SK-N-SH (cell line): Measurements from ENCODE around the gene HDHD2. TPM values are rescaled to one million over a fixed set of nuclear protein-coding genes. Genes with fewer than 3 reads are reported as not detected.

Experiments used
- CTCF ChIA-PET: fragments of 300-600, 350-600 bp; formaldehyde crosslinking; extraction: SDS; loops from one replicate; lab custom pipeline; 2021; lab: Yijun Ruan, JAX
- POLR2A ChIA-PET: fragments of 350-600 bp; sonication (Branson Sonifier 250); formaldehyde crosslinking; extraction: SDS; loops from one replicate; lab custom pipeline; 2020; ENCODE audit warnings: antibody characterized with exemption, inconsistent platforms; lab: Yijun Ruan, JAX
- DNase-seq: peaks from one replicate; pipeline ENCODE4 v3.0.0; 2012
- H2AFZ ChIP-seq: fragments of 200-600 bp; sonication (generic); 2 replicates; pipeline ENCODE4 v1.8.1; 2016; ENCODE audit warnings: antibody characterized with exemption, mild to moderate bottlenecking, low read depth
- H3F3A ChIP-seq: fragments of 200-600 bp; sonication (generic); replicated peaks from 2 replicates; pipeline ENCODE3; 2016; ENCODE audit warnings: antibody characterized with exemption, mild to moderate bottlenecking; ENCODE audit not compliant: insufficient read depth
- H3K27ac ChIP-seq, 2 experiments: fragments of 200-500 bp in 1 of 2; fragments of 200-600 bp in 1 of 2; sonication (Bioruptor generic) in 1 of 2; sonication (generic), shearing (Covaris generic) in 1 of 2; 2 replicates each; pipeline versions ENCODE4 v1.5.1 to v1.6.1; 2014 to 2016; ENCODE audit warnings: low read depth in 2 of 2, inconsistent platforms in 1 of 2, low read length in 1 of 2, mild to moderate bottlenecking in 1 of 2, mixed read lengths in 1 of 2
- H3K27me3 ChIP-seq: fragments of 200-600 bp; sonication (generic), shearing (Covaris generic); 2 replicates; pipeline ENCODE4 v1.6.1; 2016; ENCODE audit warnings: mixed run types; ENCODE audit not compliant: insufficient read depth
- H3K36me3 ChIP-seq, 2 experiments: fragments of 200-500 bp in 1 of 2; fragments of 200-600 bp in 1 of 2; sonication (Bioruptor generic) in 1 of 2; sonication (generic) in 1 of 2; replicated peaks in 1 of 2; 2 replicates each; pipeline versions ENCODE3 to v1.5.1; 2014 to 2016; ENCODE audit warnings: low read length in 1 of 2, mild to moderate bottlenecking in 1 of 2; ENCODE audit not compliant: insufficient read depth in 2 of 2, control insufficient read depth in 1 of 2
- H3K4me1 ChIP-seq, 2 experiments: fragments of 200-500 bp in 1 of 2; fragments of 200-600 bp in 1 of 2; sonication (Bioruptor generic) in 1 of 2; sonication (generic), shearing (Covaris generic) in 1 of 2; 2 replicates each; pipeline versions ENCODE4 v1.5.1 to v1.6.1; 2014 to 2016; ENCODE audit warnings: low read depth in 1 of 2, low read length in 1 of 2, mixed run types in 1 of 2; ENCODE audit not compliant: insufficient read depth in 2 of 2, control insufficient read depth in 1 of 2
- H3K4me2 ChIP-seq: fragments of 200-600 bp; sonication (generic), shearing (Covaris generic); 2 replicates; pipeline ENCODE4 v1.6.1; 2017; ENCODE audit warnings: mixed run types
- H3K4me3 ChIP-seq, 2 experiments: fragments of 200-500 bp in 1 of 2; fragments of 200-600 bp in 1 of 2; sonication (Bioruptor generic) in 1 of 2; sonication (generic), shearing (Covaris generic) in 1 of 2; 2 replicates each; pipeline versions ENCODE4 v1.5.1 to v1.8.1; 2014 to 2016; ENCODE audit warnings: low read depth in 2 of 2, inconsistent platforms in 1 of 2, low read length in 1 of 2, mild to moderate bottlenecking in 1 of 2, mixed read lengths in 1 of 2, moderate library complexity in 1 of 2
- H3K79me2 ChIP-seq: fragments of 200-600 bp; sonication (generic); 2 replicates; pipeline ENCODE4 v1.8.1; 2017; ENCODE audit warnings: mild to moderate bottlenecking; ENCODE audit not compliant: insufficient read depth
- H3K9ac ChIP-seq: fragments of 200-600 bp; sonication (generic); 2 replicates; pipeline ENCODE4 v1.6.1; 2017; ENCODE audit warnings: mixed run types
- H3K9me2 ChIP-seq: fragments of 200-600 bp; sonication (generic); 2 replicates; pipeline ENCODE4 v1.6.1; 2017; ENCODE audit warnings: mixed run types
- H3K9me3 ChIP-seq: fragments of 200-600 bp; sonication (generic); 2 replicates; pipeline ENCODE4 v1.6.1; 2017; ENCODE audit warnings: mixed run types, mild to moderate bottlenecking, moderate library complexity
- H4K20me1 ChIP-seq: fragments of 200-600 bp; sonication (generic); 2 replicates; pipeline ENCODE4 v1.6.1; 2017; ENCODE audit warnings: mild to moderate bottlenecking, mixed run types; ENCODE audit not compliant: insufficient read depth
- CHD2 ChIP-seq: fragments of 150-350 bp; IDR thresholded peaks from 2 replicates; pipeline ENCODE4 v1.6.1; 2018; ENCODE audit warnings: low read length; ENCODE audit not compliant: partially characterized antibody
- CTCF ChIP-seq: fragments of 200-600 bp; sonication (generic); IDR thresholded peaks from 2 replicates; pipeline ENCODE4 v1.6.1; 2017; ENCODE audit warnings: antibody characterized with exemption, mild to moderate bottlenecking, moderate library complexity
- ELF1 ChIP-seq: IDR thresholded peaks from 2 replicates; pipeline ENCODE4 v1.4.0; 2012
- EP300 ChIP-seq, 2 experiments: IDR thresholded peaks; 2 replicates each; pipeline versions ENCODE4 v1.4.0 to v1.6.1; 2012; ENCODE audit warnings: borderline replicate concordance in 1 of 2, low read depth in 1 of 2, low read length in 1 of 2
- EZH2phosphoT487 ChIP-seq: fragments of 200-600 bp; sonication (generic); IDR thresholded peaks from 2 replicates; pipeline ENCODE4 v1.6.1; 2017; ENCODE audit warnings: low read depth, mixed run types, mild to moderate bottlenecking, antibody characterized with exemption, moderate library complexity, borderline replicate concordance
- FOXJ3 ChIP-seq: sonication (generic); formaldehyde crosslinking; IDR thresholded peaks from 2 replicates; pipeline ENCODE4 v1.5.1; 2020; ENCODE audit warnings: mild to moderate bottlenecking, missing genetic modification reagents
- GATA2 ChIP-seq: sonication (generic); formaldehyde crosslinking; IDR thresholded peaks from 2 replicates; pipeline ENCODE4 v1.5.0; 2020; ENCODE audit warnings: mild to moderate bottlenecking, missing genetic modification reagents
- IRF3 ChIP-seq: fragments of 150-350 bp; IDR thresholded peaks from 2 replicates; pipeline ENCODE4 v1.6.1; 2016; ENCODE audit warnings: mild to moderate bottlenecking, low read depth, low read length
- JUND ChIP-seq: IDR thresholded peaks from 2 replicates; pipeline ENCODE4 v1.4.0; 2012
- MXI1 ChIP-seq: IDR thresholded peaks from 2 replicates; pipeline ENCODE4 v1.6.1; 2012; ENCODE audit warnings: mild to moderate bottlenecking, low read depth, low read length, improper control_type of control experiment
- NFIC ChIP-seq: IDR thresholded peaks from 2 replicates; pipeline ENCODE4 v1.4.0; 2012; ENCODE audit warnings: borderline replicate concordance
- NRF1 ChIP-seq: IDR thresholded peaks from 2 replicates; pipeline ENCODE4 v1.6.1; 2012; ENCODE audit warnings: low read depth, mild to moderate bottlenecking, low read length
- TCF12 ChIP-seq: IDR thresholded peaks from 2 replicates; pipeline ENCODE4 v1.4.0; 2012
- YY1 ChIP-seq: IDR thresholded peaks from 2 replicates; pipeline ENCODE4 v1.4.0; 2012; ENCODE audit warnings: low read depth, mild to moderate bottlenecking
- ZBTB33 ChIP-seq: IDR thresholded peaks from 2 replicates; pipeline ENCODE4 v1.4.0; 2012; ENCODE audit warnings: low read depth, borderline replicate concordance
- WGBS: methylation state at CpG from one replicate; pipeline ENCODE4 v1.1.6; 2017; ENCODE audit warnings: low lambda C conversion rate; 5-methylcytosine and 5-hydroxymethylcytosine counted together
- polyA plus RNA-seq, 3 experiments: library from polyadenylated mRNA; depleted of rRNA; stranded (reverse); fragments of >200 nt; gene quantifications; 2 replicates each; pipeline ENCODE4 v1.2.3, GENCODE V29; 2012
- TF ChIP-seq, protein P1 (sequence below): IDR thresholded peaks from 2 replicates; pipeline ENCODE4; 2012
- TF ChIP-seq, protein P2 (sequence below): fragments of 150-350 bp; IDR thresholded peaks from 2 replicates; pipeline ENCODE4 v1.6.1; 2017; ENCODE audit warnings: antibody characterized with exemption, low read length, low read depth, borderline replicate concordance
- TF ChIP-seq, protein P3 (sequence below): IDR thresholded peaks from 2 replicates; pipeline ENCODE4 v1.6.1; 2012; ENCODE audit warnings: mild to moderate bottlenecking, low read depth, low read length, moderate library complexity

The HDHD2 gene
- polyA plus RNA-seq, 1 of the 3 experiments (the other 2 are of a cell fraction), result 10.6 TPM

DNA sequence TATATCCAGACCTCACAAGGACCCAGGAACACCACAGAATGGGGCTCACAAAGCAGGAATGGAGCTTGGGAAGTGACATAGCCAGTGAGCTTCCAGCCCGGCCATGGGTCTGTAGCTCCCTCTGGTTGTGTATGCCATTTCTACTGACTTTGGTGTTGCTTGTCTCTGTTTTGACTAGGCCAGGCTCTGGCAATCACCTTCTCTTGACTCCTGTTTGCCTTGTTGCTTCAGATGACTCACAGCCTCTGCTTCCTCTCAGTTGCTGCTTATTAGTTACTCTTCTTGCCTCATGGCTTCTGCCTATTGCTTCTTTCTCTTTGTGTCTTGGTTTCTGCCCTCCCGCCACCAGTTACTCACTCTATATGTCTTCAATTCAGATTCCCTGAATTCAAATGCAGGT is 41.7 kb upstream of the HDHD2 start (continued):
- TF ChIP-seq ZBTB33 (no peak), MXI1 (no peak), EP300 (IDR thresholded peaks at IDR 0.05; ENCODE audit: borderline replicate concordance in 1 of 2, low read depth in 1 of 2, low read length in 1 of 2) (no peak)

GRCh38 chr18:47187721-47188120 is 37.4 kb upstream of the HDHD2 start:
- Histone ChIP-seq H3K4me2 (no peak overlapping the region), H3F3A (no peaks in the 10 kb centered on the region), H3K4me1 (no peaks in the 10 kb centered on the region), H3K27ac (no peak overlapping the region), H3K9ac (no peak overlapping the region), H3K9me2 (no peaks in the 10 kb centered on the region), H3K9me3 (no peaks in the 10 kb centered on the region), H3K27me3 (no peaks in the 10 kb centered on the region), H2AFZ (no peak overlapping the region), H4K20me1 (no peaks in the 10 kb centered on the region), H3K36me3 (no peaks in the 10 kb centered on the region), H3K4me3 (no peak overlapping the region), H3K79me2 (no peaks in the 10 kb centered on the region)
- 73% methylated on average over 7 of the region's 7 CpGs for WGBS
- POLR2A ChIA-PET, result no interaction called here
- TF ChIP-seq EZH2phosphoT487 (no peak), ELF1 (no peak), CTCF (no peak), TCF12 (no peak), JUND (no peak), IRF3 (no peak), NRF1 (no peak), GATA2 (CRISPR knock-in tag) (no peak), CHD2 (no peak), YY1 (no peak), NFIC (no peak), FOXJ3 (CRISPR knock-in tag) (no peak)
- TF ChIP-seq, protein P1, sequence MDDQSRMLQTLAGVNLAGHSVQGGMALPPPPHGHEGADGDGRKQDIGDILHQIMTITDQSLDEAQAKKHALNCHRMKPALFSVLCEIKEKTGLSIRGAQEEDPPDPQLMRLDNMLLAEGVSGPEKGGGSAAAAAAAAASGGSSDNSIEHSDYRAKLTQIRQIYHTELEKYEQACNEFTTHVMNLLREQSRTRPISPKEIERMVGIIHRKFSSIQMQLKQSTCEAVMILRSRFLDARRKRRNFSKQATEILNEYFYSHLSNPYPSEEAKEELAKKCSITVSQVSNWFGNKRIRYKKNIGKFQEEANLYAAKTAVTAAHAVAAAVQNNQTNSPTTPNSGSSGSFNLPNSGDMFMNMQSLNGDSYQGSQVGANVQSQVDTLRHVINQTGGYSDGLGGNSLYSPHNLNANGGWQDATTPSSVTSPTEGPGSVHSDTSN, result no peak
- TF ChIP-seq, protein P2, sequence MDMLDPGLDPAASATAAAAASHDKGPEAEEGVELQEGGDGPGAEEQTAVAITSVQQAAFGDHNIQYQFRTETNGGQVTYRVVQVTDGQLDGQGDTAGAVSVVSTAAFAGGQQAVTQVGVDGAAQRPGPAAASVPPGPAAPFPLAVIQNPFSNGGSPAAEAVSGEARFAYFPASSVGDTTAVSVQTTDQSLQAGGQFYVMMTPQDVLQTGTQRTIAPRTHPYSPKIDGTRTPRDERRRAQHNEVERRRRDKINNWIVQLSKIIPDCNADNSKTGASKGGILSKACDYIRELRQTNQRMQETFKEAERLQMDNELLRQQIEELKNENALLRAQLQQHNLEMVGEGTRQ, result no peak
- TF ChIP-seq, protein P3, sequence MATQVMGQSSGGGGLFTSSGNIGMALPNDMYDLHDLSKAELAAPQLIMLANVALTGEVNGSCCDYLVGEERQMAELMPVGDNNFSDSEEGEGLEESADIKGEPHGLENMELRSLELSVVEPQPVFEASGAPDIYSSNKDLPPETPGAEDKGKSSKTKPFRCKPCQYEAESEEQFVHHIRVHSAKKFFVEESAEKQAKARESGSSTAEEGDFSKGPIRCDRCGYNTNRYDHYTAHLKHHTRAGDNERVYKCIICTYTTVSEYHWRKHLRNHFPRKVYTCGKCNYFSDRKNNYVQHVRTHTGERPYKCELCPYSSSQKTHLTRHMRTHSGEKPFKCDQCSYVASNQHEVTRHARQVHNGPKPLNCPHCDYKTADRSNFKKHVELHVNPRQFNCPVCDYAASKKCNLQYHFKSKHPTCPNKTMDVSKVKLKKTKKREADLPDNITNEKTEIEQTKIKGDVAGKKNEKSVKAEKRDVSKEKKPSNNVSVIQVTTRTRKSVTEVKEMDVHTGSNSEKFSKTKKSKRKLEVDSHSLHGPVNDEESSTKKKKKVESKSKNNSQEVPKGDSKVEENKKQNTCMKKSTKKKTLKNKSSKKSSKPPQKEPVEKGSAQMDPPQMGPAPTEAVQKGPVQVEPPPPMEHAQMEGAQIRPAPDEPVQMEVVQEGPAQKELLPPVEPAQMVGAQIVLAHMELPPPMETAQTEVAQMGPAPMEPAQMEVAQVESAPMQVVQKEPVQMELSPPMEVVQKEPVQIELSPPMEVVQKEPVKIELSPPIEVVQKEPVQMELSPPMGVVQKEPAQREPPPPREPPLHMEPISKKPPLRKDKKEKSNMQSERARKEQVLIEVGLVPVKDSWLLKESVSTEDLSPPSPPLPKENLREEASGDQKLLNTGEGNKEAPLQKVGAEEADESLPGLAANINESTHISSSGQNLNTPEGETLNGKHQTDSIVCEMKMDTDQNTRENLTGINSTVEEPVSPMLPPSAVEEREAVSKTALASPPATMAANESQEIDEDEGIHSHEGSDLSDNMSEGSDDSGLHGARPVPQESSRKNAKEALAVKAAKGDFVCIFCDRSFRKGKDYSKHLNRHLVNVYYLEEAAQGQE, result no peak
- DNase-seq, result no peak
- CTCF ChIA-PET, result interaction anchor here (0.7 to 1.2 kb wide), 3 partner anchors 17 to 561 kb away, joined by 3 to 4 read pairs (median 4); no protein-coding TSS in a partner anchor
